ENCODE measurements around the gene WWC2.

- no peak for TF ChIP-seq CTCF (IDR thresholded peaks at IDR 0.05 in 4 of 5, conservative IDR thresholded peaks at IDR 0.05 in 1 of 5)
- TF ChIP-seq POLR2A (IDR thresholded peaks at IDR 0.05): no peak
Observed at GRCh38 chr4:183284965-183285364, 185.9 kb downstream of the WWC2 start.

All from gastrocnemius medialis (tissue), 4 donors.